GM23338 (cell line): ENCODE results near the gene DOCK7. TPM values are rescaled to one million over a fixed set of nuclear protein-coding genes. Genes with fewer than 3 reads are reported as not detected.

ENCODE experiments used
- ATAC-seq: fragments of 200-7000 bp; cut with Tn5 transposase; 3 replicates; pipeline ENCODE4 v1.9.1; 2020
- DNase-seq: peaks from one replicate; pipeline ENCODE4 v3.0.0-alpha.2; 2015; ENCODE audit warnings: low spot score
- H2AFZ ChIP-seq: fragments of 200-600 bp; sonication (generic); 2 replicates; pipeline ENCODE4 v1.8.0; 2016; ENCODE audit warnings: antibody characterized with exemption, mild to moderate bottlenecking, moderate library complexity
- H3F3A ChIP-seq: fragments of 200-600 bp; sonication (generic); replicated peaks from 2 replicates; pipeline ENCODE4 v1.8.0; 2017; ENCODE audit warnings: antibody characterized with exemption, mixed run types, low read depth
- H3K27ac ChIP-seq: fragments of 200-600 bp; sonication (generic); 2 replicates; pipeline ENCODE4 v1.6.1; 2016; ENCODE audit warnings: low read depth
- H3K27me3 ChIP-seq: fragments of 200-600 bp; sonication (generic); 2 replicates; pipeline ENCODE4 v1.8.0; 2016; ENCODE audit warnings: mild to moderate bottlenecking, mixed run types, moderate library complexity; ENCODE audit not compliant: insufficient read depth
- H3K36me3 ChIP-seq: fragments of 200-600 bp; sonication (generic); 2 replicates; pipeline ENCODE4 v1.8.0; 2016; ENCODE audit warnings: mild to moderate bottlenecking; ENCODE audit not compliant: insufficient read depth
- H3K4me1 ChIP-seq: fragments of 200-600 bp; sonication (generic); 2 replicates; pipeline ENCODE4 v1.8.0; 2016; ENCODE audit warnings: mild to moderate bottlenecking, moderate library complexity; ENCODE audit not compliant: insufficient read depth
- H3K4me2 ChIP-seq: fragments of 200-600 bp; sonication (generic); 2 replicates; pipeline ENCODE4 v1.7.1; 2017; ENCODE audit warnings: mixed run types
- H3K4me3 ChIP-seq: fragments of 200-600 bp; sonication (generic); 2 replicates; pipeline ENCODE4 v1.6.1; 2016; ENCODE audit warnings: mixed run types
- H3K79me2 ChIP-seq: fragments of 200-600 bp; sonication (generic); replicated peaks from 2 replicates; pipeline ENCODE4 v1.8.0; 2017; ENCODE audit warnings: mild to moderate bottlenecking; ENCODE audit not compliant: insufficient read depth
- H3K9me2 ChIP-seq: fragments of 200-600 bp; sonication (generic); 2 replicates; pipeline ENCODE4 v1.8.0; 2017; ENCODE audit not compliant: insufficient read depth
- H4K20me1 ChIP-seq: fragments of 200-600 bp; sonication (generic); replicated peaks from 2 replicates; pipeline ENCODE4 v1.8.0; 2017; ENCODE audit warnings: mild to moderate bottlenecking; ENCODE audit not compliant: insufficient read depth
- H3K27ac Mint-ChIP-seq: 2 replicates; pipeline ENCODE4 v1.8.0; 2020; ENCODE audit warnings: inconsistent platforms, mild to moderate bottlenecking, moderate library complexity, mixed read lengths
- H3K27me3 Mint-ChIP-seq: 3 replicates; pipeline ENCODE4 v1.8.0; 2022; ENCODE audit warnings: low read depth, mild to moderate bottlenecking, moderate library complexity, mixed read lengths, inconsistent platforms; ENCODE audit not compliant: insufficient read depth, poor library complexity
- H3K36me3 Mint-ChIP-seq: 3 replicates; pipeline ENCODE4 v1.8.0; 2021; ENCODE audit warnings: low read depth, mild to moderate bottlenecking, inconsistent platforms, moderate library complexity, mixed read lengths
- H3K4me1 Mint-ChIP-seq: 3 replicates; pipeline ENCODE4 v1.8.0; 2020; ENCODE audit warnings: mild to moderate bottlenecking, inconsistent platforms, mixed read lengths
- H3K4me3 Mint-ChIP-seq: 3 replicates; pipeline ENCODE4 v1.8.0; 2021; ENCODE audit warnings: moderate library complexity, mild to moderate bottlenecking, inconsistent platforms, mixed read lengths
- H3K9me3 Mint-ChIP-seq: 3 replicates; pipeline ENCODE4 v1.8.0; 2020; ENCODE audit warnings: moderate library complexity, mild to moderate bottlenecking, inconsistent platforms, mixed read lengths
- CTCF ChIP-seq, 2 experiments: fragments of 200-600 bp in 1 of 2; sonication (generic) in 1 of 2; conservative IDR thresholded peaks; 2 replicates each; pipeline versions ENCODE4 v1.5.1 to v1.6.1; 2016 to 2017; ENCODE audit warnings: antibody characterized with exemption in 2 of 2, low read depth in 2 of 2, mild to moderate bottlenecking in 2 of 2, moderate library complexity in 1 of 2
- EZH2 ChIP-seq: fragments of 200-600 bp; sonication (generic); IDR thresholded peaks from one replicate; pipeline ENCODE4 v1.8.0; 2017; ENCODE audit warnings: antibody characterized with exemption, mild to moderate bottlenecking, low read depth; ENCODE audit not compliant: unreplicated experiment
- EZH2phosphoT487 ChIP-seq: fragments of 200-600 bp; sonication (generic); IDR thresholded peaks from one replicate; pipeline ENCODE4 v1.8.1; 2018; ENCODE audit warnings: antibody characterized with exemption; ENCODE audit not compliant: unreplicated experiment
- JUNB ChIP-seq: IDR thresholded peaks from one replicate; pipeline ENCODE4 v1.6.1; 2016; ENCODE audit warnings: antibody characterized with exemption; ENCODE audit not compliant: unreplicated experiment
- NANOG ChIP-seq: IDR thresholded peaks from 2 replicates; pipeline ENCODE4 v1.6.1; 2016; ENCODE audit warnings: antibody characterized with exemption, borderline replicate concordance
- POLR2AphosphoS5 ChIP-seq: IDR thresholded peaks from 2 replicates; pipeline ENCODE4 v1.6.1; 2016; ENCODE audit warnings: antibody characterized with exemption, low read depth
- ZNF331 ChIP-seq: fragments of 250-450 bp; sonication (Bioruptor Pico); IDR thresholded peaks from 2 replicates; pipeline ENCODE4 v1.5.0; 2020; ENCODE audit warnings: low read depth, mild to moderate bottlenecking, moderate library complexity
- ZNF462 ChIP-seq: fragments of 250-450 bp; sonication (Bioruptor Pico); IDR thresholded peaks from 2 replicates; pipeline ENCODE4 v1.5.0; 2020; ENCODE audit warnings: mild to moderate bottlenecking, moderate library complexity
- polyA plus RNA-seq: library from polyadenylated mRNA; unstranded; fragments of >200 nt; fragmentation: Nextera tagmentation; extraction: Ambion mirVana; gene quantifications from 2 replicates; pipeline ENCODE4 v1.2.1, GENCODE V29; 2016
- total RNA-seq: library from RNA; depleted of rRNA; stranded (reverse); fragments of >200 nt; shearing (Covaris generic); gene quantifications from 2 replicates; pipeline ENCODE4 v1.2.3, GENCODE V29; 2014

DOCK7 gene
- total and polyA plus RNA-seq, 2 experiments from 2014 or later: 20.5 to 37.3 TPM

- H3K4me3 Mint-ChIP-seq: no peak overlapping the region
- Histone ChIP-seq H3K27me3 (no peaks in the 10 kb centered on the region), H3K4me2 (no peak overlapping the region), H3K27ac (no peak overlapping the region), H3K9me2 (no peaks in the 10 kb centered on the region), H4K20me1 (no peaks in the 10 kb centered on the region), H3K4me3 (no peak overlapping the region), H3K79me2 (no peaks in the 10 kb centered on the region), H3K4me1 (peaks cover 11% of the 10 kb centered on the region), H3F3A (no peaks in the 10 kb centered on the region; the same call in 1 of the 2 replicates), H3K36me3 (no peaks in the 10 kb centered on the region), H2AFZ (no peak overlapping the region)
- DNase-seq (no peak), ATAC-seq (no peak)
- no peak overlapping the region for H3K27ac Mint-ChIP-seq
- H3K9me3 Mint-ChIP-seq: no peaks in the 10 kb centered on the region
- TF ChIP-seq JUNB (no peak), CTCF (conservative IDR thresholded peaks at IDR 0.05; ENCODE audit: low read depth in 2 of 2) (no peak), ZNF331 (no peak), POLR2AphosphoS5 (no peak), EZH2 (no peak), ZNF462 (CRISPR knock-in tag) (no peak), EZH2phosphoT487 (no peak), NANOG (no peak)
- H3K36me3 Mint-ChIP-seq: no peaks in the 10 kb centered on the region
- H3K4me1 Mint-ChIP-seq: peaks cover 27% of the 10 kb centered on the region
- H3K27me3 Mint-ChIP-seq: no peaks in the 10 kb centered on the region
These were observed 35.7 kb upstream of the DOCK7 start for GRCh38 chr1:62723883-62724282.
